Measurements from ENCODE around the gene SPTSSB. TPM values are rescaled to one million over a fixed set of nuclear protein-coding genes. Genes with fewer than 3 reads are reported as not detected.
A peak's percentile ranks its signal among the peaks of the same experiment; 100 is the strongest.

SPTSSB gene, protein sequence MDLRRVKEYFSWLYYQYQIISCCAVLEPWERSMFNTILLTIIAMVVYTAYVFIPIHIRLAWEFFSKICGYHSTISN
- total RNA-seq, result 0.68 to 1.7 TPM (median 0.74 TPM) in 3 replicates

DNA sequence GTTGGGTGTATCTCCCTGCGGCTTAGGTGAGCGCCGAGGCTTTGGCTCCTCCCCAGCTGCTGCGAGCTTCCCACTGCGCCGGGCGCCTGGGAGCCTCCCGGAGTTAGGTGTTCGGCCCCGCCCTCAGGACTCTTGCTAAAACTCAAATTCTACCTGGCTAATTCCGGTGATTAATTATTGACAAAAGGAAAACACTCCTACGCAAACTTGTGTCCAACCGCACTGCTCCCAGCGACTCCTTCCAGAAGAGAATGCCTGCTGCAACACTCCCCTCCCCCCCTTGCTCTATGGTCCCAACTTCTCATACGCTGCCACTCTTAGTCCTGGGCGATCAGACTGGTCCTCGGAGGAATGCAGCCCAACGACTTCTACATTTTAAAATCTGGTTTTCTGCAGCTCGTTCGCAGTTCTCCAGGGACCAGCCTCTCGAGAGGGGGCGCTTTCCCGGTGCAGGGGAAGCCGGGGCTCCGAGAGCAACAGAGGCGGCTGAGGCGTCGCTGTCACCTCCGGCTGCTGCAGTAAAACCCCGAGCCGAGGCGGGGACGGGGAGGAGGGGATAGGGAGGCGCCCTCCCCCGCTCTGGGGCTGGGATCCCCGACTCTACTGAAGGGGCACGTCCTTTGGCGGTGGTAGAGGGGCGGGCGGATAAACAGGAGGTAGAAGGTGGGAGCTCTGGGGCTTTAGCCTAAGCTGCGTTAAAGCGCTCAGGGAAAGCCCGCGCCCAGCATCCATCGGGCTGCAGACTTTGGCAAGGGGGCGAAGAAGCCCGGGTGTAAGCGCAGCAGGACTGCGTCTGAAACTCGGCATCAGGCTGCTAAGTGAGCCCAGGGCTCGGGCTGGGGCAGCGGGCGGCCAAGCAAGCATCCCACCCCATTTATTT, at the start of gene SPTSSB:
TSS of gene SPTSSB (minus strand) at position 77 of the 880 bp plus-strand sequence. CDS start 25,194 bp downstream, outside the sequence.
- Mint-ChIP-seq H3K4me3 (peak within 1 kb of the TSS; percentile 73), H3K4me1 (peaks cover 12% of the 10 kb centered on the region), H3K27me3 (ENCODE audit: low read depth) (peaks cover 62% of the 10 kb centered on the region), H3K27ac (peak within 1 kb of the TSS; percentile 40), H3K9me3 (no peaks in the 10 kb centered on the region), H3K36me3 (no peaks in the 10 kb centered on the region)
- TF ChIP-seq CTCF (IDR thresholded peaks at IDR 0.05; ENCODE audit: unreplicated experiment), result no peak
- peak; percentile 32 to 73 for DNase-seq (ENCODE audit: low spot score in 2 of 2, unreplicated experiment in 2 of 2)

DNA sequence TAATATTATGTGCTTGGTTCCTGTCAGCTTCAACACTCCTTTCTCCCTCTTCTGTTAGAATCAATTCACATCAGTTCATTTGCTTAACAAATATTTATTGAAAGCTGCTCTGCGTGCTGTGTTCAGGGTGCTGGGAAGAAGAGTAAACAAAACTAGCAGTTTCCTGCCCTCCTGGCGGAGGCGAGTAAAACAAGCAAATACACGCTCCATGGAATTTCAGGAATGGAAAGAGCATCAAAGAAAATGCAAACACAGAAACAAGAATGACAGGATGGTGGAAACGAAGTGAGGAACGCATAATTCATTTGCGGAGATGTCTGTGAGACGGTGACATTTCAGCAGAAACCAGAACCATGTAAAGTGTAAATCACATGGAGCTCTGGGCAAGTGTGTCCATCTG, 49.4 kb upstream of the SPTSSB start:
- Mint-ChIP-seq H3K27ac (peak overlapping the region; percentile 62), H3K4me1 (peaks cover 24% of the 10 kb centered on the region)
- no peak for DNase-seq (ENCODE audit: low spot score in 2 of 2, unreplicated experiment in 2 of 2)

DNA sequence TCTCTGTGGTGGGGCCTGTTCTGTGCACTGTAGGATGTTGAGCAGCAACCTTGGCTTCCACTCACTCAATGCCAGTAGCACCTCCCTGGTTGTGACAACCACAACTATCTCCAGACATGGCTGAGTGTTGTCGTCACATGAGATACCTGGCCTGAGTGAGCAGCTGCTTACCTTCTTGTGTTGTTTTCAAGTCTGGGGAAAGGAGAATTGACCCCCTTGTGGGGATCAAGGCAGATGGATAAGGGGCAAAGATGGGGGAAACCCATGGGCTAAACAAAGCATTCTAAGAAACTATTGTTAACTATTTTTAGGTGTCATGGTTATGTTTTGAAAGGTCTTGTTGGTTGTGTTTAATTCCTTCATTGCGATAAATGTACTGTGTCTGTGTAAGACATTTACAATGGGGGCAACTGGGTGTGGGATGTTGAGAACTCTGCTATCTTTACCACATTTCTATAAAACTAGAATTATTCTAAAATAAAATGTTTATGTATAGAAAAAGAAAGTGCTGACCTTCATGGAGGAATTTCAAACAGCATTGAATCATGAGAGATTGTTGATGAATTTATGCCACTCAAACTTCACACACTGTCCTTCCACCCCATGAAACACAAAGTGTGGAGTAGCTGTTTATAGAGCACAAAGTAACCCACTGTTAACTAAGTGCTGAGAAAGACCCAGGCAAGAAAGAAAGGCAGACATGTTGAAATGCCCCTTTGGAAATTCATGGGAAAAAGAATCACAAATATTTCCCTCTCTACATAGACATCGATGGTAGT, 48.4 kb upstream of the SPTSSB start:
- no peak for DNase-seq (ENCODE audit: low spot score in 2 of 2, unreplicated experiment in 2 of 2)
- Mint-ChIP-seq H3K27me3 (ENCODE audit: low read depth) (no peaks in the 10 kb centered on the region), H3K27ac (no peak overlapping the region), H3K9me3 (peaks cover 11% of the 10 kb centered on the region), H3K36me3 (peaks cover 5% of the 10 kb centered on the region), H3K4me3 (no peak overlapping the region), H3K4me1 (peaks cover 32% of the 10 kb centered on the region)
- TF ChIP-seq CTCF (IDR thresholded peaks at IDR 0.05; ENCODE audit: unreplicated experiment), result no peak

More for the DNA sequence above, 49.4 kb upstream of the SPTSSB start:
- peaks cover 5% of the 10 kb centered on the region for H3K36me3 Mint-ChIP-seq
- H3K9me3 Mint-ChIP-seq, result peaks cover 11% of the 10 kb centered on the region
- H3K4me3 Mint-ChIP-seq, result peak overlapping the region; percentile 5
- no peaks in the 10 kb centered on the region for H3K27me3 Mint-ChIP-seq (ENCODE audit: low read depth)
- no peak for TF ChIP-seq CTCF (IDR thresholded peaks at IDR 0.05; ENCODE audit: unreplicated experiment)

DNA sequence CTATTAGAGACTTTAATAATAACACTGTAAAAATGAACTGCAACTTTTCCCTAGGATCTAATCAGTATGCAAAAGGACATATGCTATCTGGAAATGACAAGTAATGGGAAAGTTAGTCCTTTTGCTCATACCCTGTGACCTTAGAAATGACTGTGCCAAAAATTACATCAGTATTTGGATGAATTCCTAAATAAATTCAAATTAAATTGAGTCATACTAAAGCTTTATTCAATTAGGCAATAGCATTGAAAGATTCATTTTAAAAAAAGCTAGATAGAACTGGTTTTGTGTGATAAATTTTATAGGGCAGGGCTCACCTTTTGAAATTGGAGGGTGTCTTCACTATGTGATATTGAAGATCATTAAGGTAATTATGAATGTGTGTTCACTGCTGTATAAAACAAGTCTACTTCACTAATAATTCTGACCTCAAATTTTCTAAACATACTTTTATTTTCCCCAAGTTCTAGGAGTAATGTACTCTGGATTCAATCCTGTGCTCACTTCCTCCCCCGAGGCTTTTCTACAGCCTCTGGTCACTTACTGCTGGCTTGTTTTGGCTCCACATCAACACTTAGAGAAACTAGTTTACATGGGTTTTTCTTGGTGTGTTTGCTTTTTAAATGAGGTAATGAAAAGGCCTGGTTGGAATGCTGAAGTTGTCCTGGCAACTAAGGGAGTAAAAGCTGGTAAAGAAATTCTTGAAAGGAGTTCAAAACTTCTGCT, 44.4 kb upstream of the SPTSSB start:
- H3K9me3 Mint-ChIP-seq, result peaks cover 11% of the 10 kb centered on the region
- no peak for DNase-seq (ENCODE audit: low spot score in 2 of 2, unreplicated experiment in 2 of 2)
- TF ChIP-seq CTCF (IDR thresholded peaks at IDR 0.05; ENCODE audit: unreplicated experiment), result no peak
- peaks cover 5% of the 10 kb centered on the region for H3K36me3 Mint-ChIP-seq
- H3K4me3 Mint-ChIP-seq, result no peak overlapping the region
- H3K4me1 Mint-ChIP-seq, result peaks cover 31% of the 10 kb centered on the region
- H3K27me3 Mint-ChIP-seq (ENCODE audit: low read depth), result no peaks in the 10 kb centered on the region
- peak overlapping the region; percentile 97 for H3K27ac Mint-ChIP-seq

DNA sequence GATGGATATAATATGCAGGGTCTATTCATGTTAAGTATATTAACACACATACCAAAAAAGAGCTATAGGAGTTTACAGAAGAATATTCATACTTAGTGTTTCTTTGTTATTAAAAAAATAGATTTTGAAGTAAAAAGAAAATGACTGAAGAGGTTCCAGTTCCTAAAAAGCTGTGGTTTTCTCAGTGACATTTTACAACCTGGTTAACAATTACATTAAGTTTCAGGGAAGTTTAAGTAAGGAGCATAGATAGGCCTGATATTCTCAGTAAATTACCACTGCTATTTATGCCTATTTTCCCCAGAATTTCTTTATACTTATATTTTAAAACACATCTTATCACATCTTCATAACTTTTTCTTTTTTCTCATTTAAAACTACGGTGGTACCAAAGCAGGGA, 43.6 kb upstream of the SPTSSB start:
- Mint-ChIP-seq H3K4me3 (no peak overlapping the region), H3K27me3 (ENCODE audit: low read depth) (no peaks in the 10 kb centered on the region)
- DNase-seq (ENCODE audit: low spot score in 2 of 2, unreplicated experiment in 2 of 2), result no peak

More for the DNA sequence above, 43.6 kb upstream of the SPTSSB start:
- Mint-ChIP-seq H3K36me3 (peaks cover 5% of the 10 kb centered on the region), H3K9me3 (peaks cover 11% of the 10 kb centered on the region), H3K27ac (no peak overlapping the region), H3K4me1 (peaks cover 25% of the 10 kb centered on the region)
- no peak for TF ChIP-seq CTCF (IDR thresholded peaks at IDR 0.05; ENCODE audit: unreplicated experiment)

All from mesothelial cell of epicardium (in vitro differentiated cells).